MG63 (cell line): Measurements from ENCODE around the gene IL5RA. TPM values are rescaled to one million over a fixed set of nuclear protein-coding genes. Genes with fewer than 3 reads are reported as not detected.

ENCODE experiments used
- DNase-seq: peaks from one replicate; pipeline ENCODE4 v3.0.0-alpha.2; 2020
- H3K27me3 ChIP-seq: fragments of 250-450 bp; sonication (Bioruptor Pico); 2 replicates; pipeline ENCODE4 v1.5.1; 2020; ENCODE audit warnings: mild to moderate bottlenecking, moderate library complexity
- H3K36me3 ChIP-seq: fragments of 250-450 bp; sonication (Bioruptor Pico); 2 replicates; pipeline ENCODE4 v1.5.1; 2020; ENCODE audit warnings: mild to moderate bottlenecking, moderate library complexity
- H3K4me3 ChIP-seq: fragments of 250-450 bp; sonication (Bioruptor Pico); 2 replicates; pipeline ENCODE4 v1.5.1; 2020; ENCODE audit warnings: mild to moderate bottlenecking, moderate library complexity
- H3K9me3 ChIP-seq: fragments of 250-450 bp; sonication (Bioruptor Pico); 2 replicates; pipeline ENCODE4 v1.5.1; 2020; ENCODE audit warnings: mild to moderate bottlenecking, moderate library complexity
- total RNA-seq: library from RNA; depleted of rRNA; stranded (reverse); fragments of >200 nt; shearing (Covaris generic); gene quantifications from 2 replicates; pipeline ENCODE4 v1.2.3, GENCODE V29; 2014; ENCODE audit warnings: low replicate concordance; rRNA removed

The IL5RA gene
- total RNA-seq, 1 experiment from 2014 or later, result not detected

GRCh38 chr3:3027976-3028567 is 82.1 kb downstream of the IL5RA start:
- Histone ChIP-seq H3K27me3 (no peaks in the 10 kb centered on the region), H3K4me3 (no peak overlapping the region), H3K9me3 (no peaks in the 10 kb centered on the region), H3K36me3 (no peaks in the 10 kb centered on the region)
- DNase-seq, result no peak

GRCh38 chr3:3023111-3023745 is 86.9 kb downstream of the IL5RA start:
- no peaks in the 10 kb centered on the region for H3K36me3 ChIP-seq
- H3K27me3 ChIP-seq, result no peaks in the 10 kb centered on the region
- H3K9me3 ChIP-seq, result no peaks in the 10 kb centered on the region
- no peak for DNase-seq
- H3K4me3 ChIP-seq, result no peak overlapping the region

- no peak overlapping the region for H3K4me3 ChIP-seq
- H3K27me3 ChIP-seq, result no peaks in the 10 kb centered on the region
- H3K36me3 ChIP-seq, result no peaks in the 10 kb centered on the region
- H3K9me3 ChIP-seq, result no peaks in the 10 kb centered on the region
- no peak for DNase-seq
Observed at GRCh38 chr3:3020209-3020608, 90.0 kb downstream of the IL5RA start.

Other genes starting within 250 kb of the IL5RA start
- 34.2 and 60.3 TPM in 2 replicates for gene TRNT1, start 16.6 kb upstream of the IL5RA start, total RNA-seq
- gene CRBN, start 69.3 kb upstream of the IL5RA start, total RNA-seq, result 23.2 and 26.0 TPM in 2 replicates